PC-9 (cell line): ENCODE data around the gene CLDN11. TPM values are rescaled to one million over a fixed set of nuclear protein-coding genes. Genes with fewer than 3 reads are reported as not detected.

Experiments
- BruUV-seq: library from RNA; stranded (reverse); fragments of 400-500 nt; replicated peaks from 2 replicates; lab custom pipeline; 2021; lab: Mats Ljungman, UMichigan
- CTCF ChIA-PET: fragments of 300-600 bp; sonication (Branson Sonifier 250); formaldehyde crosslinking; loops from one replicate; lab custom pipeline; 2022; ENCODE audit warnings: antibody characterized with exemption; lab: Charles Lee
- POLR2A ChIA-PET: fragments of 300-600 bp; sonication (Branson Sonifier 250); formaldehyde crosslinking; loops from one replicate; lab custom pipeline; 2022; ENCODE audit warnings: antibody characterized with exemption; ENCODE audit not compliant: unreplicated experiment; lab: Charles Lee
- DNase-seq, 2 experiments: peaks; one replicate each; pipeline versions ENCODE4 v3.0.0 to v3.0.0-alpha.2; 2015 to 2022; ENCODE audit warnings: mixed read lengths in 1 of 2
- H2AFZ ChIP-seq: fragments of 200-600 bp; sonication (generic); 2 replicates; pipeline ENCODE4 v1.8.1; 2017; ENCODE audit warnings: antibody characterized with exemption
- H3F3A ChIP-seq: fragments of 200-600 bp; sonication (generic); 2 replicates; pipeline ENCODE4 v1.8.1; 2017; ENCODE audit warnings: antibody characterized with exemption, mild to moderate bottlenecking, low read depth; ENCODE audit not compliant: insufficient read depth
- H3K27ac ChIP-seq: fragments of 200-600 bp; sonication (generic); 2 replicates; pipeline ENCODE4 v1.6.1; 2016; ENCODE audit warnings: mixed run types
- H3K27me3 ChIP-seq: fragments of 200-600 bp; sonication (generic); 2 replicates; pipeline ENCODE4 v1.6.1; 2016; ENCODE audit warnings: low read depth, mixed run types; ENCODE audit not compliant: insufficient read depth
- H3K36me3 ChIP-seq: fragments of 200-600 bp; sonication (generic); 2 replicates; pipeline ENCODE4 v1.6.1; 2016; ENCODE audit warnings: low read depth, mixed run types
- H3K4me1 ChIP-seq: fragments of 200-600 bp; sonication (generic); replicated peaks from 2 replicates; pipeline ENCODE4 v1.6.1; 2016; ENCODE audit warnings: mixed run types; ENCODE audit not compliant: insufficient read depth
- H3K4me2 ChIP-seq: fragments of 200-600 bp; sonication (generic); 2 replicates; pipeline ENCODE4 v1.6.1; 2017; ENCODE audit warnings: mixed run types
- H3K4me3 ChIP-seq: fragments of 200-600 bp; sonication (generic); 2 replicates; pipeline ENCODE4 v1.6.1; 2016; ENCODE audit warnings: mixed run types
- H3K79me2 ChIP-seq: fragments of 200-600 bp; sonication (generic); 2 replicates; pipeline ENCODE4 v1.6.1; 2017; ENCODE audit warnings: low read depth, mixed run types
- H3K9me2 ChIP-seq: fragments of 200-600 bp; sonication (generic); 2 replicates; pipeline ENCODE4 v1.8.1; 2017; ENCODE audit warnings: mild to moderate bottlenecking; ENCODE audit not compliant: insufficient read depth
- H3K9me3 ChIP-seq: fragments of 200-600 bp; sonication (generic); 2 replicates; pipeline ENCODE4 v1.8.1; 2016; ENCODE audit warnings: low read depth; ENCODE audit not compliant: insufficient read depth
- H4K20me1 ChIP-seq: fragments of 200-600 bp; sonication (generic); 2 replicates; pipeline ENCODE4 v1.8.1; 2017; ENCODE audit not compliant: insufficient read depth
- CTCF ChIP-seq: fragments of 200-600 bp; sonication (generic); conservative IDR thresholded peaks from 2 replicates; pipeline ENCODE4 v1.6.1; 2017; ENCODE audit warnings: mixed run types, antibody characterized with exemption, mild to moderate bottlenecking, moderate library complexity
- EZH2 ChIP-seq: fragments of 200-600 bp; sonication (generic); IDR thresholded peaks from 2 replicates; pipeline ENCODE4 v1.8.0; 2017; ENCODE audit warnings: antibody characterized with exemption, low read depth
- intact Hi-C: fragments of 100-400 bp; cut with micrococcal nuclease; formaldehyde crosslinking; loops from one replicate; pipeline ENCODE4 v1.10.0; 2022; ENCODE audit not compliant: unreplicated experiment
- total RNA-seq: library from RNA; stranded (reverse); gene quantifications from 2 replicates; pipeline ENCODE4 v1.2.3, GENCODE V29; 2021

CLDN11 gene
- total RNA-seq, 1 experiment from 2014 or later: 1.4 TPM

- no peak overlapping the region for H3K4me3 ChIP-seq
- H3K9me3 ChIP-seq: no peaks in the 10 kb centered on the region
- CTCF ChIA-PET: interaction anchor here (0.6 kb wide), 1 partner anchor 421 kb away, joined by 3 read pairs; no protein-coding TSS in a partner anchor
- no peak overlapping the region for H2AFZ ChIP-seq
- H3K27me3 ChIP-seq: no peaks in the 10 kb centered on the region
- TF ChIP-seq EZH2 (no peak), CTCF (peak; percentile 41)
- H4K20me1 ChIP-seq: peaks cover 30% of the 10 kb centered on the region
- POLR2A ChIA-PET: no interaction called here
- H3K79me2 ChIP-seq: peaks cover 26% of the 10 kb centered on the region
- intact Hi-C loops: loop anchor here (10.0 kb wide), 1 partner anchor 203 kb away; the partner anchor contains the start of gene PHC3
- DNase-seq: peak in 1 of 2 experiments; percentile 64
- no peak overlapping the region for H3K4me2 ChIP-seq
- H3K27ac ChIP-seq: no peak overlapping the region
- H3K36me3 ChIP-seq: peaks cover 82% of the 10 kb centered on the region
- no TSS peak for BruUV-seq
- no peaks in the 10 kb centered on the region for H3K4me1 ChIP-seq
- no peaks in the 10 kb centered on the region for H3K9me2 ChIP-seq
- peaks cover 62% of the 10 kb centered on the region for H3F3A ChIP-seq
Observed at GRCh38 chr3:170387950-170388349, 30.7 kb upstream of the CLDN11 start.

DNA sequence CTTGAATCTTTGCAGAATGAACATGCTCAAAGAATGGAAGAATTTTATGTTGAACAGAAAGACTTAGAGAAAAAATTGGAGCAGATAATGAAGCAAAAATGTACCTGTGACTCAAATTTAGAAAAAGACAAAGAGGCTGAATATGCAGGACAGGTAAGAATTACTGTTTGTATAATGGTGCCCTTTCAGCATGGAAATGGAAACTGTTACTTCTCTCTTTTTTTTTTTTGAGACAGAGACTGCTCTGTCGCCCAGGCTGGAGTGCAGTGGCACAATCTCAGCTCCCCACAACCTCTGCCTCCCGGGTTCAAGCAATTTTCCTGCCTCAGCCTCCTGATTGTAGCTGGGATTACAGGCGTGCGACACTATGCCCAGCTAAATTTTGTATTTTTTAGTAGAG lies 27.6 kb upstream of the CLDN11 start:
- Histone ChIP-seq H3K4me2 (no peak overlapping the region), H3K36me3 (peaks cover 66% of the 10 kb centered on the region), H3K4me3 (no peak overlapping the region), H3K79me2 (peaks cover 22% of the 10 kb centered on the region; the same call in 1 of the 2 replicates), H3K9me3 (no peaks in the 10 kb centered on the region), H4K20me1 (peaks cover 39% of the 10 kb centered on the region), H2AFZ (no peak overlapping the region), H3K9me2 (no peaks in the 10 kb centered on the region), H3K27me3 (no peaks in the 10 kb centered on the region), H3K4me1 (no peaks in the 10 kb centered on the region), H3F3A (peaks cover 63% of the 10 kb centered on the region), H3K27ac (no peak overlapping the region)
- BruUV-seq: no TSS peak
- TF ChIP-seq CTCF: no peak
- no peak for TF ChIP-seq EZH2
- ChIA-PET CTCF (no interaction called here), POLR2A (interaction anchor here (0.6 kb wide), 1 partner anchor 341 kb away, joined by 10 read pairs; no protein-coding TSS in a partner anchor)
- no peak for DNase-seq
- intact Hi-C loops: no loop called here

DNA sequence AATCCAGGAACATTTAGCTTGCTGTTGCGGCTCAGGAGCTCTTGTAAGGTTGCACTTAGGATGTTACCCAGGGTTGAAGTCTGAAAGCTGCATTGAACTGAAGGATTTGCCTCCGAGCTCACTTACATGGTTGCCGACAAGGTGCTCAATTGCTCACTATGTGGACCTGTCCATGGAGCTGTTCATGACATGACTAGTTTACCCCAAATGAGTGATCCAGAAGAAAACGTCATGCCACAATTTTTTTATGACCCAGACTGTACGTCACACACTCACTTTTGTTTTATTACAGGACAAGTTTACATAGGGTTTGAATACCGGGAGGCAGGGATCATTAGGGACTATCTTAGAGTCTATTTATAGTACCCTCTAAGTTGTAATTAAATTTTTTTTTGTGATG lies 21.0 kb upstream of the CLDN11 start:
- peaks cover 5% of the 10 kb centered on the region; the same call in 1 of the 2 replicates for H3K79me2 ChIP-seq
- no peak for DNase-seq
- H3F3A ChIP-seq: peaks cover 62% of the 10 kb centered on the region
- no peak for TF ChIP-seq CTCF
- no peak for TF ChIP-seq EZH2
- peaks cover 23% of the 10 kb centered on the region for H3K36me3 ChIP-seq
- H4K20me1 ChIP-seq: peaks cover 15% of the 10 kb centered on the region
- 0 out of 2 replicates have a peak, but pooled peaks cover 5% of the 10 kb centered on the region for H3K9me3 ChIP-seq
- H3K4me3 ChIP-seq: no peak overlapping the region
- H3K27ac ChIP-seq: no peak overlapping the region
- no peaks in the 10 kb centered on the region for H3K27me3 ChIP-seq
- H3K4me1 ChIP-seq: no peaks in the 10 kb centered on the region
- ChIA-PET POLR2A (no interaction called here), CTCF (interaction anchor here (0.7 kb wide), 1 partner anchor 209 kb away, joined by 4 read pairs; no protein-coding TSS in a partner anchor)
- intact Hi-C loops: no loop called here
- BruUV-seq: no TSS peak
- H3K4me2 ChIP-seq: no peak overlapping the region
- H2AFZ ChIP-seq: no peak overlapping the region
- no peaks in the 10 kb centered on the region; the same call in 1 of the 2 replicates for H3K9me2 ChIP-seq
